Prostate gland (tissue), 2 donors: Measurements from ENCODE around the gene LMF2. TPM values are rescaled to one million over a fixed set of nuclear protein-coding genes. Genes with fewer than 3 reads are reported as not detected.
A peak's percentile ranks its signal among the peaks of the same experiment; 100 is the strongest.
"Not testable (repeated sequence)": the region's sequence is repeated elsewhere in the genome, so short reads cannot be mapped to it uniquely, and the experiment has no call there.

ENCODE experiments used
- DNase-seq: peaks from one replicate; pipeline ENCODE4 v3.0.0-alpha.2; 2019; ENCODE audit warnings: low spot score
- H3K27ac ChIP-seq, 2 donors: fragments of 200-600 bp; sonication (generic); 2 replicates each; pipeline ENCODE4 v1.5.1; 2017 to 2019
- H3K27me3 ChIP-seq: fragments of 200-600 bp; sonication (generic); replicated peaks from 2 replicates; pipeline ENCODE4 v1.5.1; 2019; ENCODE audit not compliant: insufficient read depth
- H3K36me3 ChIP-seq, 2 donors: fragments of 200-600 bp; sonication (generic); 1 replicate in 1 of 2; 2 replicates in 1 of 2; pipeline versions ENCODE4 v1.5.1 to v1.8.1; 2017 to 2019
- H3K4me1 ChIP-seq: fragments of 200-600 bp; sonication (generic); replicated peaks from 2 replicates; pipeline ENCODE4 v1.5.1; 2019
- H3K4me3 ChIP-seq, 2 donors: fragments of 200-600 bp; sonication (generic); 2 replicates each; pipeline ENCODE4 v1.5.1; 2017 to 2019
- H3K9me3 ChIP-seq: fragments of 200-600 bp; sonication (generic); 2 replicates; pipeline ENCODE4 v1.5.1; 2017
- CTCF ChIP-seq, 4 experiments: fragments of 200-600 bp in 2 of 4; fragments of 450-650 bp in 2 of 4; sonication (generic) in 2 of 4; IDR thresholded peaks; 1 replicate in 3 of 4; 2 replicates in 1 of 4; pipeline ENCODE4 v1.5.1; 2016 to 2019; ENCODE audit warnings: antibody characterized with exemption in 4 of 4, mild to moderate bottlenecking in 2 of 4, moderate library complexity in 2 of 4
- POLR2A ChIP-seq: fragments of 450-650 bp; IDR thresholded peaks from one replicate; pipeline ENCODE4 v1.6.1; 2016; ENCODE audit warnings: antibody characterized with exemption, mild to moderate bottlenecking
- POLR2AphosphoS5 ChIP-seq: sonication (generic); formaldehyde crosslinking; IDR thresholded peaks from one replicate; pipeline ENCODE4 v1.6.1; 2017; ENCODE audit warnings: antibody characterized with exemption
- whole genome bisulfite sequencing: methylation state at CpG from one replicate; pipeline ENCODE4 v1.1.5; 2018; 5-methylcytosine and 5-hydroxymethylcytosine counted together
- intact Hi-C: fragments of 100-400 bp; cut with DNase I; formaldehyde crosslinking; loops from one replicate; pipeline ENCODE4 v1.14.2; 2022
- total RNA-seq, 2 donors: library from RNA; depleted of rRNA; stranded (reverse); fragments of >200 nt; gene quantifications; one replicate each; pipeline ENCODE4 v1.1.0, GENCODE V29; 2016

Gene LMF2
- total RNA-seq, 2 donors from 2014 or later = 76.6 to 94.3 TPM

GRCh38 chr22:50545522-50546325 is 38.2 kb upstream of the LMF2 start, which contains the start of gene KLHDC7B:
TSS of gene KLHDC7B (plus strand) at chr22:50545899. CDS start at chr22:50546244, 345 bp downstream.
- H3K9me3 ChIP-seq = no peaks in the 10 kb centered on the region
- H3K4me3 ChIP-seq = no peak within 1 kb of the TSS
- DNase-seq = no peak
- intact Hi-C loops = no loop called here
- H3K27ac ChIP-seq = no peak within 1 kb of the TSS
- H3K4me1 ChIP-seq = no peaks in the 10 kb centered on the region
- TF ChIP-seq POLR2A (no peak), POLR2AphosphoS5 (no peak), CTCF (IDR thresholded peaks at IDR 0.05) (no peak)
- WGBS = 62% methylated on average over 10 of the region's 10 CpGs
- H3K27me3 ChIP-seq = peaks cover 4% of the 10 kb centered on the region
- H3K36me3 ChIP-seq = no peaks in the 10 kb centered on the region

- WGBS = 67% methylated on average over 5 of the region's 5 CpGs
- no peak overlapping the region for H3K27ac ChIP-seq
- intact Hi-C loops = no loop called here
- H3K4me1 ChIP-seq = no peaks in the 10 kb centered on the region
- TF ChIP-seq POLR2AphosphoS5 (no peak), POLR2A (no peak), CTCF (IDR thresholded peaks at IDR 0.05) (no peak)
- H3K4me3 ChIP-seq = no peak overlapping the region
- H3K9me3 ChIP-seq = no peaks in the 10 kb centered on the region
- peaks cover 4% of the 10 kb centered on the region for H3K27me3 ChIP-seq
- H3K36me3 ChIP-seq = no peaks in the 10 kb centered on the region
- DNase-seq = no peak
These were observed 37.3 kb upstream of the LMF2 start for GRCh38 chr22:50544746-50545253.

GRCh38 chr22:50544078-50544745 is 36.7 kb upstream of the LMF2 start:
- Histone ChIP-seq H3K27ac (no peak overlapping the region), H3K9me3 (no peaks in the 10 kb centered on the region), H3K36me3 (no peaks in the 10 kb centered on the region), H3K4me1 (no peaks in the 10 kb centered on the region), H3K4me3 (no peak overlapping the region), H3K27me3 (peaks cover 4% of the 10 kb centered on the region)
- TF ChIP-seq CTCF (IDR thresholded peaks at IDR 0.05) = peak in 2 of 4 experiments; percentile 39 to 44
- TF ChIP-seq POLR2AphosphoS5 = no peak
- peak; percentile 57 for DNase-seq
- WGBS = 8% methylated on average over 52 of the region's 52 CpGs
- intact Hi-C loops = no loop called here

GRCh38 chr22:50542416-50542927 is 35.0 kb upstream of the LMF2 start:
- Histone ChIP-seq H3K4me1 (no peaks in the 10 kb centered on the region), H3K4me3 (no peak overlapping the region), H3K36me3 (no peaks in the 10 kb centered on the region), H3K27ac (no peak overlapping the region), H3K9me3 (no peaks in the 10 kb centered on the region), H3K27me3 (peaks cover 4% of the 10 kb centered on the region)
- no peak for DNase-seq
- no peak for TF ChIP-seq POLR2A
- TF ChIP-seq CTCF (IDR thresholded peaks at IDR 0.05) = no peak
- TF ChIP-seq POLR2AphosphoS5 = no peak
- intact Hi-C loops = no loop called here
- WGBS = 92% methylated on average over 19 of the region's 19 CpGs

- 59% methylated on average over 5 of the region's 5 CpGs for WGBS
- H3K36me3 ChIP-seq, H3K9me3 ChIP-seq, H3K4me3 ChIP-seq, H3K4me1 ChIP-seq, DNase-seq, intact Hi-C loops, H3K27me3 ChIP-seq: not testable (repeated sequence)
- H3K27ac ChIP-seq = peak overlapping the region in 1 of 2 donors; percentile 9
These were observed 34.1 kb upstream of the LMF2 start for GRCh38 chr22:50541667-50542026.
